HG03575 (cell line): ENCODE measurements around the gene PHPT1.
"Not testable (repeated sequence)": the region's sequence is repeated elsewhere in the genome, so short reads cannot be mapped to it uniquely, and the experiment has no call there.

Experiments used
- ATAC-seq: cut with Tn5 transposase; IDR thresholded peaks from one replicate; pipeline ENCODE4 v1.9.1; 2021; ENCODE audit not compliant: unreplicated experiment, insufficient number of reproducible peaks, low FRiP score; ENCODE audit errors: extremely low read depth

The PHPT1 gene

GRCh38 chr9:136821826-136822544, 27.2 kb upstream of the PHPT1 start:
- no peak for ATAC-seq

GRCh38 chr9:136823136-136824046, 25.8 kb upstream of the PHPT1 start:
- ATAC-seq: no peak

- ATAC-seq: no peak
Observed at GRCh38 chr9:136824496-136825225, 24.5 kb upstream of the PHPT1 start.

GRCh38 chr9:136825295-136826187, 23.7 kb upstream of the PHPT1 start:
- no peak for ATAC-seq

- ATAC-seq: no peak
Observed at GRCh38 chr9:136826188-136826541, 23.0 kb upstream of the PHPT1 start.

GRCh38 chr9:136826703-136827582, 22.3 kb upstream of the PHPT1 start:
- no peak for ATAC-seq

- ATAC-seq: no peak
Observed at GRCh38 chr9:136827794-136828473, 21.3 kb upstream of the PHPT1 start.

GRCh38 chr9:136828474-136829140, 20.6 kb upstream of the PHPT1 start:
- ATAC-seq: no peak

GRCh38 chr9:136829412-136829811, 19.8 kb upstream of the PHPT1 start:
- no peak for ATAC-seq

- ATAC-seq: no peak
Observed at GRCh38 chr9:136829981-136830885, 19.0 kb upstream of the PHPT1 start.

- no peak for ATAC-seq
Observed at GRCh38 chr9:136831002-136831719, 18.0 kb upstream of the PHPT1 start.

- no peak for ATAC-seq
Observed at GRCh38 chr9:136831720-136832104, 17.5 kb upstream of the PHPT1 start.

- no peak for ATAC-seq
Observed at GRCh38 chr9:136832581-136832980, 16.6 kb upstream of the PHPT1 start.

GRCh38 chr9:136833381-136834048, 15.7 kb upstream of the PHPT1 start:
- not testable (repeated sequence) for ATAC-seq
